KOPT-K1 (cell line): ENCODE measurements around the gene GPR158.
"Not testable (repeated sequence)": the region's sequence is repeated elsewhere in the genome, so short reads cannot be mapped to it uniquely, and the experiment has no call there.

Experiments
- H3K27ac ChIP-seq: fragments of 200-600 bp; sonication (generic); 2 replicates; pipeline ENCODE4 v1.5.1; 2016; ENCODE audit warnings: antibody characterized with exemption, mild to moderate bottlenecking, low read depth, low read length; ENCODE audit not compliant: poor library complexity, severe bottlenecking
- H3K36me3 ChIP-seq: fragments of 200-600 bp; sonication (generic); 2 replicates; pipeline ENCODE4 v1.5.1; 2017; ENCODE audit warnings: antibody characterized with exemption, mild to moderate bottlenecking, low read length, moderate library complexity; ENCODE audit not compliant: insufficient read depth
- H3K9me3 ChIP-seq: fragments of 200-600 bp; sonication (generic); 2 replicates; pipeline ENCODE4 v1.5.1; 2017; ENCODE audit warnings: antibody characterized with exemption, low read length, mild to moderate bottlenecking; ENCODE audit not compliant: insufficient read depth, poor library complexity, severe bottlenecking

GPR158 gene

GRCh38 chr10:25306386-25306785, 131.6 kb downstream of the GPR158 start:
- Histone ChIP-seq H3K9me3 (no peaks in the 10 kb centered on the region), H3K27ac (no peak overlapping the region), H3K36me3 (no peaks in the 10 kb centered on the region)

- H3K36me3 ChIP-seq, result no peaks in the 10 kb centered on the region
- no peaks in the 10 kb centered on the region for H3K9me3 ChIP-seq
- H3K27ac ChIP-seq, result no peak overlapping the region
Observed at GRCh38 chr10:25308278-25308677, 133.5 kb downstream of the GPR158 start.

- not testable (repeated sequence) for H3K9me3 ChIP-seq, H3K27ac ChIP-seq, H3K36me3 ChIP-seq
Observed at GRCh38 chr10:25317596-25318211, 142.9 kb downstream of the GPR158 start.

GRCh38 chr10:25327273-25327672, 152.5 kb downstream of the GPR158 start:
- Histone ChIP-seq H3K36me3 (no peaks in the 10 kb centered on the region), H3K9me3 (no peaks in the 10 kb centered on the region), H3K27ac (no peak overlapping the region)

- Histone ChIP-seq H3K9me3 (no peaks in the 10 kb centered on the region), H3K27ac (no peak overlapping the region), H3K36me3 (no peaks in the 10 kb centered on the region)
Observed at GRCh38 chr10:25328361-25328760, 153.6 kb downstream of the GPR158 start.

GRCh38 chr10:25329587-25329986, 154.8 kb downstream of the GPR158 start:
- not testable (repeated sequence) for H3K27ac ChIP-seq, H3K9me3 ChIP-seq, H3K36me3 ChIP-seq

- Histone ChIP-seq H3K27ac (no peak overlapping the region), H3K36me3 (no peaks in the 10 kb centered on the region), H3K9me3 (no peaks in the 10 kb centered on the region)
Observed at GRCh38 chr10:25334445-25334844, 159.6 kb downstream of the GPR158 start.

- Histone ChIP-seq H3K27ac (no peak overlapping the region), H3K9me3 (no peaks in the 10 kb centered on the region), H3K36me3 (no peaks in the 10 kb centered on the region)
Observed at GRCh38 chr10:25336330-25336729, 161.5 kb downstream of the GPR158 start.

GRCh38 chr10:25338271-25338670, 163.5 kb downstream of the GPR158 start:
- H3K27ac ChIP-seq, result no peak overlapping the region
- no peaks in the 10 kb centered on the region for H3K36me3 ChIP-seq
- H3K9me3 ChIP-seq, result no peaks in the 10 kb centered on the region

GRCh38 chr10:25339966-25340365, 165.2 kb downstream of the GPR158 start:
- H3K9me3 ChIP-seq, result no peaks in the 10 kb centered on the region
- no peaks in the 10 kb centered on the region for H3K36me3 ChIP-seq
- no peak overlapping the region for H3K27ac ChIP-seq

- H3K36me3 ChIP-seq, result no peaks in the 10 kb centered on the region
- no peak overlapping the region for H3K27ac ChIP-seq
- H3K9me3 ChIP-seq, result no peaks in the 10 kb centered on the region
Observed at GRCh38 chr10:25349520-25349919, 174.7 kb downstream of the GPR158 start.

- Histone ChIP-seq H3K9me3 (peaks cover 26% of the 10 kb centered on the region), H3K27ac (no peak overlapping the region), H3K36me3 (no peaks in the 10 kb centered on the region)
Observed at GRCh38 chr10:25356609-25357008, 181.8 kb downstream of the GPR158 start.

- Histone ChIP-seq H3K36me3 (no peaks in the 10 kb centered on the region), H3K27ac (no peak overlapping the region), H3K9me3 (peaks cover 26% of the 10 kb centered on the region)
Observed at GRCh38 chr10:25357269-25357668, 182.5 kb downstream of the GPR158 start.

- Histone ChIP-seq H3K9me3 (no peaks in the 10 kb centered on the region), H3K36me3 (no peaks in the 10 kb centered on the region)
Observed at GRCh38 chr10:25382029-25382810, 207.4 kb downstream of the GPR158 start.

GRCh38 chr10:25382901-25383300, 208.1 kb downstream of the GPR158 start:
- not testable (repeated sequence) for H3K9me3 ChIP-seq, H3K27ac ChIP-seq, H3K36me3 ChIP-seq

More at GRCh38 chr10:25382029-25382810, 207.4 kb downstream of the GPR158 start:
- no peak overlapping the region for H3K27ac ChIP-seq

- H3K9me3 ChIP-seq, result peaks cover 8% of the 10 kb centered on the region
- no peak overlapping the region for H3K27ac ChIP-seq
- no peaks in the 10 kb centered on the region for H3K36me3 ChIP-seq
Observed at GRCh38 chr10:25383686-25384085, 208.9 kb downstream of the GPR158 start.
